CD4-positive, alpha-beta T cell (primary cell): ENCODE data around the gene ST6GALNAC3. TPM values are rescaled to one million over a fixed set of nuclear protein-coding genes. Genes with fewer than 3 reads are reported as not detected.

Source experiments
- ATAC-seq: fragments of 200-7000 bp; cut with Tn5 transposase; one replicate; pipeline ENCODE4 v1.10.0; 2022; ENCODE audit warnings: mild to moderate bottlenecking; ENCODE audit not compliant: poor library complexity
- CTCF ChIA-PET: fragments of 350-600 bp; sonication (Branson Sonifier 250); formaldehyde crosslinking; loops from one replicate; lab custom pipeline; 2021; ENCODE audit warnings: antibody characterized with exemption, inconsistent platforms; lab: Charles Lee
- POLR2A ChIA-PET: fragments of 350-600 bp; sonication (Branson Sonifier 250); formaldehyde crosslinking; loops from one replicate; lab custom pipeline; 2021; ENCODE audit warnings: antibody characterized with exemption, inconsistent platforms; lab: Charles Lee
- DNase-seq, 14 experiments: peaks; one replicate each; pipeline ENCODE4 v3.0.0-alpha.2; 2013 to 2020; ENCODE audit warnings: mixed read lengths in 2 of 14
- H3K27ac ChIP-seq, 2 donors: one replicate each; pipeline versions ENCODE4 v1.5.1 to v1.7.0; 2013; ENCODE audit warnings: low read length in 2 of 2, low read depth in 1 of 2, mild to moderate bottlenecking in 1 of 2
- H3K27me3 ChIP-seq, 2 experiments: 1 replicate in 1 of 2; 2 replicates in 1 of 2; pipeline versions ENCODE4 v1.6.1 to v1.7.0; 2013; ENCODE audit warnings: low read length in 2 of 2, control low read depth in 1 of 2, mild to moderate bottlenecking in 1 of 2, moderate library complexity in 1 of 2; ENCODE audit not compliant: insufficient read depth in 2 of 2, control insufficient read depth in 1 of 2
- H3K36me3 ChIP-seq: one replicate; pipeline ENCODE4 v1.6.1; 2013; ENCODE audit warnings: low read length, control low read depth; ENCODE audit not compliant: insufficient read depth
- H3K4me1 ChIP-seq: one replicate; pipeline ENCODE4 v1.6.1; 2013; ENCODE audit warnings: low read length, control low read depth; ENCODE audit not compliant: insufficient read depth
- H3K4me3 ChIP-seq: one replicate; pipeline ENCODE4 v1.5.1; 2013; ENCODE audit warnings: mild to moderate bottlenecking, low read length, moderate library complexity
- H3K9me3 ChIP-seq, 2 experiments: 1 replicate in 1 of 2; 2 replicates in 1 of 2; pipeline versions ENCODE4 v1.6.1 to v1.7.0; 2013; ENCODE audit warnings: low read length in 2 of 2, mild to moderate bottlenecking in 2 of 2, control low read depth in 1 of 2, moderate library complexity in 1 of 2; ENCODE audit not compliant: control insufficient read depth in 1 of 2, insufficient read depth in 1 of 2
- H3K27ac Mint-ChIP-seq: one replicate; pipeline ENCODE4 v1.8.0; 2020; ENCODE audit warnings: mixed read lengths
- H3K27me3 Mint-ChIP-seq: one replicate; pipeline ENCODE4 v1.8.0; 2021; ENCODE audit warnings: mixed read lengths
- H3K36me3 Mint-ChIP-seq: one replicate; pipeline ENCODE4 v1.8.0; 2021; ENCODE audit warnings: low read depth, mixed read lengths
- H3K4me1 Mint-ChIP-seq: one replicate; pipeline ENCODE4 v1.8.0; 2021; ENCODE audit warnings: low read depth, mixed read lengths
- H3K4me3 Mint-ChIP-seq: one replicate; pipeline ENCODE4 v1.8.0; 2020; ENCODE audit warnings: mild to moderate bottlenecking, mixed read lengths
- H3K9me3 Mint-ChIP-seq: one replicate; pipeline ENCODE4 v1.8.0; 2020; ENCODE audit warnings: mixed read lengths
- intact Hi-C, 2 experiments: fragments of 100-400 bp; cut with DNase I in 1 of 2; cut with micrococcal nuclease in 1 of 2; formaldehyde crosslinking; loops; one replicate each; pipeline versions ENCODE4 v1.15.1 to v1.9.0; 2023 to 2025; cut with DNase I, micrococcal nuclease
- total RNA-seq, 174 experiments: library from RNA in 2 of 174; stranded (reverse) in 2 of 174; gene quantifications; one replicate each; pipeline ENCODE4 v1.2.3 and lab custom pipeline; 2021 to 2026
- TF ChIP-seq, protein P1 (sequence below): fragments of 200-600 bp; IDR thresholded peaks from one replicate; pipeline ENCODE4 v1.8.0; 2022; ENCODE audit warnings: antibody characterized with exemption, mild to moderate bottlenecking

ST6GALNAC3 gene
- total RNA-seq, 2 experiments from 2014 or later, result 0.77 to 1.3 TPM

DNA sequence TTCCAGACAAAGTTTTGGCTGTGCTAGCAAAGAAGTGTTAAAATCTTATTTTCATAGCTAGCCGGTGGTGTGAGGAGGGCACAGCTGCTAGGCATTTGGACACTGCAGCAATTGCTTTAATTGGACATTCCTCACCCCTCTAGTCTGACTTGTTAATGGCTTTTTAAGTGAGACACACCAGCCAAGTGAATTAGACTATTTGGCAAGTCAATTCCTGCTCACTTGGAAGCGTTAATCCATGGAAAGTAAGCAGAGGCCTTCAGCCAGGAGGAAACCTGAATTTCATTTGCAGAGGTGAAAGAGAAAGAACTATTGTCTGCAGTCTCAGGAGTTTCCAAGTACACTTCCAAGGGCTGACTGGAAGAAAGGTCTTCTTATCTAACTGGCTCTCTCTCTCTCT, 175.7 kb downstream of the ST6GALNAC3 start:
- no peak for DNase-seq
- no peaks in the 10 kb centered on the region for H3K4me1 ChIP-seq
- H3K4me1 Mint-ChIP-seq, result peaks cover 38% of the 10 kb centered on the region
- POLR2A ChIA-PET, result no interaction called here
- H3K36me3 Mint-ChIP-seq, result no peaks in the 10 kb centered on the region
- no peaks in the 10 kb centered on the region for H3K27me3 ChIP-seq
- TF ChIP-seq, protein P1, sequence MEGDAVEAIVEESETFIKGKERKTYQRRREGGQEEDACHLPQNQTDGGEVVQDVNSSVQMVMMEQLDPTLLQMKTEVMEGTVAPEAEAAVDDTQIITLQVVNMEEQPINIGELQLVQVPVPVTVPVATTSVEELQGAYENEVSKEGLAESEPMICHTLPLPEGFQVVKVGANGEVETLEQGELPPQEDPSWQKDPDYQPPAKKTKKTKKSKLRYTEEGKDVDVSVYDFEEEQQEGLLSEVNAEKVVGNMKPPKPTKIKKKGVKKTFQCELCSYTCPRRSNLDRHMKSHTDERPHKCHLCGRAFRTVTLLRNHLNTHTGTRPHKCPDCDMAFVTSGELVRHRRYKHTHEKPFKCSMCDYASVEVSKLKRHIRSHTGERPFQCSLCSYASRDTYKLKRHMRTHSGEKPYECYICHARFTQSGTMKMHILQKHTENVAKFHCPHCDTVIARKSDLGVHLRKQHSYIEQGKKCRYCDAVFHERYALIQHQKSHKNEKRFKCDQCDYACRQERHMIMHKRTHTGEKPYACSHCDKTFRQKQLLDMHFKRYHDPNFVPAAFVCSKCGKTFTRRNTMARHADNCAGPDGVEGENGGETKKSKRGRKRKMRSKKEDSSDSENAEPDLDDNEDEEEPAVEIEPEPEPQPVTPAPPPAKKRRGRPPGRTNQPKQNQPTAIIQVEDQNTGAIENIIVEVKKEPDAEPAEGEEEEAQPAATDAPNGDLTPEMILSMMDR, result no peak
- no peaks in the 10 kb centered on the region for H3K9me3 ChIP-seq
- intact Hi-C loops, result no loop called here
- no peak for ATAC-seq
- H3K4me3 ChIP-seq, result no peak overlapping the region
- H3K27ac ChIP-seq, result no peak overlapping the region
- CTCF ChIA-PET, result no interaction called here
- peaks cover 4% of the 10 kb centered on the region for H3K9me3 Mint-ChIP-seq
- H3K4me3 Mint-ChIP-seq, result no peak overlapping the region
- no peaks in the 10 kb centered on the region for H3K36me3 ChIP-seq
- H3K27me3 Mint-ChIP-seq, result no peaks in the 10 kb centered on the region
- H3K27ac Mint-ChIP-seq, result no peak overlapping the region

DNA sequence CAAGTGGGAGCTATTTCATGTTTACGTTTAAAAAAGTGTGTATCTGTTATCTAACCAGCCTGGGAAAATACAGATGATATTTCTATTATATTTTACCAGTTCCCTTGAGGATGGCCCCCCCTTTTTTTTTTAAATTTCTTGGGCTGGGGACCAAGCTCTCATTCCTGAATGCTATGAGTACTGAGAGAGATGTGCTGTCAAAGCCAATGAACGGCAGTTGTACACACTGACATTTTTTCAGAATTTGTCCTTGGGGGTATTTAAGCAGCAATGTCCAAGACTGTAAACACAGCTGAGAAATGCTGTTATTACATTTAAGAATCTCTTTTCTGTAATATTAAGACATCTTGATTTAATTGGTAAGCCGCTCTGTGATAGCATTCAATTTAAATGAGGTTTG, 177.9 kb downstream of the ST6GALNAC3 start:
- Mint-ChIP-seq H3K27me3 (no peaks in the 10 kb centered on the region), H3K4me3 (no peak overlapping the region), H3K4me1 (peaks cover 46% of the 10 kb centered on the region), H3K36me3 (no peaks in the 10 kb centered on the region), H3K9me3 (no peaks in the 10 kb centered on the region), H3K27ac (no peak overlapping the region)
- ChIA-PET CTCF (no interaction called here), POLR2A (interaction anchor here (0.7 kb wide), 1 partner anchor 1087 kb away, joined by 3 read pairs; no protein-coding TSS in a partner anchor)
- intact Hi-C loops, result no loop called here
- TF ChIP-seq, protein P1, result no peak
- no peak overlapping the region for H3K27ac ChIP-seq
- DNase-seq, result no peak
- ATAC-seq, result no peak
- no peaks in the 10 kb centered on the region for H3K36me3 ChIP-seq
- no peaks in the 10 kb centered on the region for H3K9me3 ChIP-seq
- H3K4me3 ChIP-seq, result no peak overlapping the region
- no peaks in the 10 kb centered on the region for H3K27me3 ChIP-seq
- H3K4me1 ChIP-seq, result no peaks in the 10 kb centered on the region

DNA sequence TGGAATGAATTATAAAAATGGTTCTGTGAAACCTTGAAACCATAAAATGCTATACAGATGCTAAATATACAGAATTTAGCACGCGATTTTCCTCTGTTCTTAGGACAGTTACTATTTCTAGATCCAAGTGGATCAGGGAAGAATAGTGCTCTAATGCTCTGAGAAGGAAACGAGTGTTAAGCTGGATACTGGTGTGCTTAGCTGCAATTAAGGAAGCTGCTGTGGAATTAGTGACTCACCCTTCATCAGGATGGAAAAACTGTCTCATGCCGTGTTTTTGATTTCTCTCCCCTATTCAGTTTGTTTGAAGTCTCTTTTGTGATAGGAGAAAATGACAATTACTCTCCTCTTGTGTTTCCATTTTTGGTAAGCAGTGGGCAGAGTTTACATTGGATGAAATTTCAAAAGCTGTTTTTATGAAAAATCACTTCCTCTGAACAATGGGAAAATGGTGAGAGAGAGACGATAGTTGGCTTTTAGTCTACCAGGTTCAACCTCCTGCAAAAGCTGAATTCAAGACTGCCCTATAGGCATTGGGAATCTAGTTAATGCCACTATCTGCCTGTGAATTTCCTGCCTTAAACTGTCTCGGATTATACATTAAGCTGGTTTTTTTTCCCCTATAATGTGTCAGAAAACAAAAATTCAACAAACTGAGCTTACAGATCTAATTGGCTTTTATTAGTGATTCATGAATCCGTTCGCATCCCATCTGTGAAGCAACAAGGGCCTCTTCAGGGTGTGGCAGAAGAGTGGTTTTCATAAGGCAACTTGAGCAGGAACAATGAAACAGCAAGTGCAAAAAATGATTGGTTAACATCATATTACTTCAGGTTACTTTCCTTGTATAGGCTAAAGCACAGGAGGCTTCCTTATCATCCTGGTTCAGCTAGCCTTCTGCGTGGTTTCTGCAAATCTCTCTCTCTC, 179.8 kb downstream of the ST6GALNAC3 start:
- no peaks in the 10 kb centered on the region for H3K36me3 ChIP-seq
- Mint-ChIP-seq H3K4me1 (peaks cover 55% of the 10 kb centered on the region), H3K27me3 (no peaks in the 10 kb centered on the region), H3K27ac (no peak overlapping the region), H3K9me3 (no peaks in the 10 kb centered on the region), H3K4me3 (no peak overlapping the region), H3K36me3 (no peaks in the 10 kb centered on the region)
- CTCF ChIA-PET, result no interaction called here
- intact Hi-C loops, result loop anchor here in 1 of 2 experiments (5.0 kb wide), 1 partner anchor 38 kb away; no protein-coding TSS in a partner anchor
- DNase-seq (no peak), ATAC-seq (no peak)
- no peaks in the 10 kb centered on the region for H3K27me3 ChIP-seq
- H3K4me3 ChIP-seq, result no peak overlapping the region
- TF ChIP-seq, protein P1, result no peak
- H3K9me3 ChIP-seq, result no peaks in the 10 kb centered on the region
- H3K27ac ChIP-seq, result no peak overlapping the region
- POLR2A ChIA-PET, result interaction anchor here (1.0 kb wide), 1 partner anchor 40 kb away, joined by 3 read pairs; no protein-coding TSS in a partner anchor
- H3K4me1 ChIP-seq, result no peaks in the 10 kb centered on the region
